ENCODE results near the gene TIMM8B.
A peak's percentile ranks its signal among the peaks of the same experiment; 100 is the strongest.
"Not testable (repeated sequence)": the region's sequence is repeated elsewhere in the genome, so short reads cannot be mapped to it uniquely, and the experiment has no call there.

TIMM8B gene

GRCh38 chr11:112085822-112086421 is 634 bp downstream of the TIMM8B start:
- TF ChIP-seq Cebpa-rat (IDR thresholded peaks at IDR 0.05), result no peak

GRCh38 chr11:112082729-112083128 is 3.8 kb downstream of the TIMM8B start:
- H3K4me3 ChIP-seq, result no peak overlapping the region
- H3K4me1 ChIP-seq, result peaks cover 16% of the 10 kb centered on the region
- peaks cover 75% of the 10 kb centered on the region for H3K36me3 ChIP-seq
- H3K9ac ChIP-seq, result no peak overlapping the region
- no peak overlapping the region for H3K4me2 ChIP-seq
- no peak for TF ChIP-seq Cebpa-rat (IDR thresholded peaks at IDR 0.05)
- no peak overlapping the region for H3K27ac ChIP-seq
- H3K27me3 ChIP-seq, result no peaks in the 10 kb centered on the region
- no peaks in the 10 kb centered on the region for H3K9me3 ChIP-seq
- H4K20me1 ChIP-seq, result peaks cover 9% of the 10 kb centered on the region; the same call in 1 of the 2 replicates

More at GRCh38 chr11:112085822-112086421, 634 bp downstream of the TIMM8B start:
- Histone ChIP-seq H3K4me3 (peak overlapping the region; percentile 87), H3K4me2 (peak overlapping the region; percentile 84), H3K9ac (peak overlapping the region; percentile 83), H3K9me3 (no peaks in the 10 kb centered on the region), H3K27ac (peak overlapping the region; percentile 82), H3K27me3 (no peaks in the 10 kb centered on the region), H3K36me3 (peaks cover 75% of the 10 kb centered on the region), H3K4me1 (peaks cover 35% of the 10 kb centered on the region), H4K20me1 (peaks cover 9% of the 10 kb centered on the region; the same call in 1 of the 2 replicates)

- Histone ChIP-seq H3K9me3 (no peaks in the 10 kb centered on the region), H3K4me3 (peak within 1 kb of the TSS; percentile 98), H3K4me2 (peak within 1 kb of the TSS; percentile 80), H4K20me1 (no peaks in the 10 kb centered on the region), H3K27me3 (no peaks in the 10 kb centered on the region), H3K9ac (peak within 1 kb of the TSS; percentile 97), H3K4me1 (peaks cover 28% of the 10 kb centered on the region), H3K36me3 (peaks cover 37% of the 10 kb centered on the region), H3K27ac (peak within 1 kb of the TSS; percentile 97)
- TF ChIP-seq Cebpa-rat (IDR thresholded peaks at IDR 0.05), result no peak
These were observed 12.4 kb downstream of the TIMM8B start, which contains the start of the genes NKAPD1 and PIH1D2 for GRCh38 chr11:112073941-112074811. TSS of gene NKAPD1 (plus strand) at chr11:112074299. CDS start at chr11:112075575, 1,276 bp downstream. TSS of gene PIH1D2 (minus strand) at chr11:112074017. CDS start at chr11:112073174, 843 bp downstream.

GRCh38 chr11:112062923-112063322 is 23.6 kb downstream of the TIMM8B start:
- H3K27ac ChIP-seq, result no peak overlapping the region
- no peak overlapping the region for H3K4me2 ChIP-seq
- no peak overlapping the region for H3K9ac ChIP-seq
- H4K20me1 ChIP-seq, result no peaks in the 10 kb centered on the region
- no peaks in the 10 kb centered on the region for H3K4me1 ChIP-seq
- TF ChIP-seq Cebpa-rat (IDR thresholded peaks at IDR 0.05), result no peak
- no peaks in the 10 kb centered on the region for H3K9me3 ChIP-seq
- H3K4me3 ChIP-seq, result no peak overlapping the region
- H3K36me3 ChIP-seq, result peaks cover 51% of the 10 kb centered on the region
- H3K27me3 ChIP-seq, result no peaks in the 10 kb centered on the region

GRCh38 chr11:112058103-112058502 is 28.5 kb downstream of the TIMM8B start:
- Histone ChIP-seq H3K9me3 (no peaks in the 10 kb centered on the region), H3K27ac (no peak overlapping the region), H3K27me3 (no peaks in the 10 kb centered on the region), H4K20me1 (no peaks in the 10 kb centered on the region), H3K4me2 (no peak overlapping the region), H3K4me1 (no peaks in the 10 kb centered on the region), H3K9ac (no peak overlapping the region), H3K4me3 (no peak overlapping the region), H3K36me3 (peaks cover 88% of the 10 kb centered on the region)
- no peak for TF ChIP-seq Cebpa-rat (IDR thresholded peaks at IDR 0.05)

- H4K20me1 ChIP-seq, result no peaks in the 10 kb centered on the region
- no peak overlapping the region for H3K27ac ChIP-seq
- no peaks in the 10 kb centered on the region for H3K9me3 ChIP-seq
- H3K9ac ChIP-seq, result no peak overlapping the region
- H3K4me3 ChIP-seq, result no peak overlapping the region
- peaks cover 91% of the 10 kb centered on the region for H3K36me3 ChIP-seq
- no peak overlapping the region for H3K4me2 ChIP-seq
- H3K4me1 ChIP-seq, result no peaks in the 10 kb centered on the region
- TF ChIP-seq Cebpa-rat (IDR thresholded peaks at IDR 0.05), result no peak
- H3K27me3 ChIP-seq, result no peaks in the 10 kb centered on the region
These were observed 29.4 kb downstream of the TIMM8B start for GRCh38 chr11:112057170-112057569.

- no peaks in the 10 kb centered on the region; the same call in 1 of the 2 replicates for H3K4me1 ChIP-seq
- H3K4me2 ChIP-seq, result no peak overlapping the region
- H3K9me3 ChIP-seq, result peaks cover 6% of the 10 kb centered on the region; the same call in 1 of the 2 replicates
- peaks cover 94% of the 10 kb centered on the region for H3K36me3 ChIP-seq
- H3K27me3 ChIP-seq, result no peaks in the 10 kb centered on the region
- TF ChIP-seq Cebpa-rat (IDR thresholded peaks at IDR 0.05), result no peak
- H4K20me1 ChIP-seq, result no peaks in the 10 kb centered on the region; the same call in 1 of the 2 replicates
- no peak overlapping the region for H3K4me3 ChIP-seq
- H3K27ac ChIP-seq, result no peak overlapping the region
- no peak overlapping the region for H3K9ac ChIP-seq
These were observed 34.8 kb downstream of the TIMM8B start for GRCh38 chr11:112051768-112052167.

- H3K9ac ChIP-seq, result no peak overlapping the region
- H3K4me1 ChIP-seq, result no peaks in the 10 kb centered on the region; the same call in 1 of the 2 replicates
- H3K27me3 ChIP-seq, result no peaks in the 10 kb centered on the region
- no peak for TF ChIP-seq Cebpa-rat (IDR thresholded peaks at IDR 0.05)
- H3K4me2 ChIP-seq, result no peak overlapping the region
- H4K20me1 ChIP-seq, result no peaks in the 10 kb centered on the region; the same call in 1 of the 2 replicates
- H3K4me3 ChIP-seq, result no peak overlapping the region
- no peak overlapping the region for H3K27ac ChIP-seq
- H3K9me3 ChIP-seq, result peaks cover 6% of the 10 kb centered on the region; the same call in 1 of the 2 replicates
- H3K36me3 ChIP-seq, result peaks cover 94% of the 10 kb centered on the region
These were observed 35.8 kb downstream of the TIMM8B start for GRCh38 chr11:112050721-112051120.

GRCh38 chr11:112049777-112050176 is 36.8 kb downstream of the TIMM8B start:
- Histone ChIP-seq H3K27ac (no peak overlapping the region), H3K4me3 (no peak overlapping the region), H3K9me3 (peaks cover 6% of the 10 kb centered on the region; the same call in 1 of the 2 replicates), H4K20me1 (no peaks in the 10 kb centered on the region; the same call in 1 of the 2 replicates), H3K27me3 (no peaks in the 10 kb centered on the region), H3K4me2 (no peak overlapping the region), H3K36me3 (peaks cover 94% of the 10 kb centered on the region), H3K4me1 (no peaks in the 10 kb centered on the region; the same call in 1 of the 2 replicates), H3K9ac (no peak overlapping the region)
- no peak for TF ChIP-seq Cebpa-rat (IDR thresholded peaks at IDR 0.05)

GRCh38 chr11:112048256-112048655 is 38.3 kb downstream of the TIMM8B start:
- not testable (repeated sequence) for H3K9ac ChIP-seq, H4K20me1 ChIP-seq, H3K9me3 ChIP-seq, H3K4me2 ChIP-seq, H3K27ac ChIP-seq, H3K4me1 ChIP-seq, H3K27me3 ChIP-seq, H3K4me3 ChIP-seq
- peaks cover 94% of the 10 kb centered on the region for H3K36me3 ChIP-seq

- H3K4me3 ChIP-seq, H3K27ac ChIP-seq, H3K9ac ChIP-seq, H3K9me3 ChIP-seq, H3K4me2 ChIP-seq, H4K20me1 ChIP-seq, H3K4me1 ChIP-seq, H3K27me3 ChIP-seq: not testable (repeated sequence)
- peaks cover 94% of the 10 kb centered on the region for H3K36me3 ChIP-seq
These were observed 39.9 kb downstream of the TIMM8B start for GRCh38 chr11:112046647-112047046.

All from BLaER1 (cell line).